OCI-LY1 (cell line): ENCODE data around the gene IFNLR1.

Source experiments
- CTCF ChIP-seq: fragments of 200-600 bp; sonication (generic), shearing (Covaris generic); IDR thresholded peaks from 2 replicates; pipeline ENCODE4 v1.5.1; 2017; ENCODE audit warnings: mild to moderate bottlenecking, antibody characterized with exemption, low read length, moderate library complexity, mixed read lengths
- EZH2 ChIP-seq: fragments of 200-600 bp; sonication (generic), shearing (Covaris generic); IDR thresholded peaks from 2 replicates; pipeline ENCODE4 v1.8.0; 2017; ENCODE audit warnings: borderline replicate concordance, mixed run types, mild to moderate bottlenecking, antibody characterized with exemption, low read length, moderate library complexity, mixed read lengths

- TF ChIP-seq CTCF (peak; percentile 94), EZH2 (no peak)
Observed at GRCh38 chr1:24199291-24199900, 12.3 kb upstream of the IFNLR1 start.
